Peyer's patch (tissue), 4 donors: ENCODE results near the gene RIOK3.

Experiments used
- CTCF ChIP-seq, 6 experiments: fragments of 450-650 bp in 4 of 6; fragments of 200-600 bp in 2 of 6; sonication (generic) in 1 of 6; IDR thresholded peaks; one replicate each; pipeline ENCODE4 v1.5.1; 2017 to 2019; ENCODE audit warnings: antibody characterized with exemption in 6 of 6, mild to moderate bottlenecking in 3 of 6, moderate library complexity in 1 of 6
- POLR2A ChIP-seq, 2 donors: fragments of 450-650 bp; IDR thresholded peaks; one replicate each; pipeline ENCODE4 v1.5.1; 2017; ENCODE audit warnings: antibody characterized with exemption in 2 of 2, mild to moderate bottlenecking in 2 of 2, moderate library complexity in 2 of 2

GRCh38 chr18:23498117-23498516 lies 45.0 kb downstream of the RIOK3 start:
- TF ChIP-seq CTCF (IDR thresholded peaks at IDR 0.05) (no peak), POLR2A (IDR thresholded peaks at IDR 0.05) (no peak)
